ENCODE measurements around the gene ODC1. TPM values are rescaled to one million over a fixed set of nuclear protein-coding genes. Genes with fewer than 3 reads are reported as not detected.
A peak's percentile ranks its signal among the peaks of the same experiment; 100 is the strongest.
"Not testable (repeated sequence)": the region's sequence is repeated elsewhere in the genome, so short reads cannot be mapped to it uniquely, and the experiment has no call there.

The ODC1 gene
- polyA plus RNA-seq, 4 donors: 12.5 to 109 (median 65.5) TPM

GRCh38 chr2:10447300-10447894 lies 730 bp downstream of the ODC1 start:
- WGBS, 3 donors: 2 to 3% (median 3%) methylated on average over 31 to 32 of the region's 32 CpGs
- Histone ChIP-seq H3K27me3 (ENCODE audit: control insufficient read depth in 3 of 3, insufficient read depth in 3 of 3, low read length in 3 of 3) (no peaks in the 10 kb centered on the region), H3K27ac (ENCODE audit: low read depth in 1 of 3, low read length in 2 of 3) (peak overlapping the region; percentile 74 to 90 (median 88)), H3K36me3 (ENCODE audit: control insufficient read depth in 3 of 3, insufficient read depth in 2 of 3, low read depth in 1 of 3, low read length in 3 of 3) (peaks cover 4 to 21% (median 5%) of the 10 kb centered on the region in 3 donors), H3K4me3 (ENCODE audit: low read depth in 1 of 3, low read length in 3 of 3) (peak overlapping the region; percentile 50 to 82 (median 58)), H3K4me1 (ENCODE audit: control insufficient read depth in 3 of 3, insufficient read depth in 2 of 3, low read depth in 1 of 3, low read length in 2 of 3) (peaks cover 3 to 34% (median 3%) of the 10 kb centered on the region in 3 donors), H3K9me3 (ENCODE audit: control insufficient read depth in 2 of 2, insufficient read depth in 1 of 2, low read depth in 1 of 2, low read length in 1 of 2) (no peaks in the 10 kb centered on the region)
- no peak for FAIRE-seq
- peak in 1 of 2 donors; percentile 47 for DNase-seq

- 61 to 69% (median 64%) methylated on average over 6 of the region's 6 CpGs for WGBS, 3 donors
- H3K4me1 ChIP-seq (ENCODE audit: control insufficient read depth in 3 of 3, insufficient read depth in 2 of 3, low read depth in 1 of 3, low read length in 2 of 3): peaks cover 3 to 34% (median 3%) of the 10 kb centered on the region in 3 donors
Measured at GRCh38 chr2:10446631-10447030, 1.5 kb downstream of the ODC1 start.

GRCh38 chr2:10444463-10444862 lies 3.7 kb downstream of the ODC1 start:
- H3K4me3 ChIP-seq (ENCODE audit: low read depth in 1 of 3, low read length in 3 of 3): no peak overlapping the region
- peaks cover 13 to 44% (median 14%) of the 10 kb centered on the region in 3 donors for H3K36me3 ChIP-seq (ENCODE audit: control insufficient read depth in 3 of 3, insufficient read depth in 2 of 3, low read depth in 1 of 3, low read length in 3 of 3)
- whole genome bisulfite sequencing, 3 donors: 78 to 80% (median 78%) methylated on average over 5 of the region's 5 CpGs
- H3K9me3 ChIP-seq (ENCODE audit: control insufficient read depth in 2 of 2, insufficient read depth in 1 of 2, low read depth in 1 of 2, low read length in 1 of 2): no peaks in the 10 kb centered on the region
- no peak for DNase-seq
- no peak for FAIRE-seq
- peaks cover 3 to 23% (median 3%) of the 10 kb centered on the region in 3 donors for H3K4me1 ChIP-seq (ENCODE audit: control insufficient read depth in 3 of 3, insufficient read depth in 2 of 3, low read depth in 1 of 3, low read length in 2 of 3)
- H3K27ac ChIP-seq (ENCODE audit: low read depth in 1 of 3, low read length in 2 of 3): no peak overlapping the region
- no peaks in the 10 kb centered on the region for H3K27me3 ChIP-seq (ENCODE audit: control insufficient read depth in 3 of 3, insufficient read depth in 3 of 3, low read length in 3 of 3)

More at GRCh38 chr2:10446631-10447030, 1.5 kb downstream of the ODC1 start:
- Histone ChIP-seq H3K36me3 (ENCODE audit: control insufficient read depth in 3 of 3, insufficient read depth in 2 of 3, low read depth in 1 of 3, low read length in 3 of 3) (peaks cover 4 to 23% (median 8%) of the 10 kb centered on the region in 3 donors), H3K27ac (ENCODE audit: low read depth in 1 of 3, low read length in 2 of 3) (no peak overlapping the region), H3K4me3 (ENCODE audit: low read depth in 1 of 3, low read length in 3 of 3) (peak overlapping the region in 2 of 3 donors; percentile 18 to 58), H3K27me3 (ENCODE audit: control insufficient read depth in 3 of 3, insufficient read depth in 3 of 3, low read length in 3 of 3) (no peaks in the 10 kb centered on the region), H3K9me3 (ENCODE audit: control insufficient read depth in 2 of 2, insufficient read depth in 1 of 2, low read depth in 1 of 2, low read length in 1 of 2) (no peaks in the 10 kb centered on the region)
- DNase-seq (no peak), FAIRE-seq (no peak)

- H3K4me3 ChIP-seq (ENCODE audit: low read depth in 1 of 3, low read length in 3 of 3); H3K27ac ChIP-seq (ENCODE audit: low read depth in 1 of 3, low read length in 2 of 3); DNase-seq; H3K27me3 ChIP-seq (ENCODE audit: control insufficient read depth in 3 of 3, insufficient read depth in 3 of 3, low read length in 3 of 3); FAIRE-seq; H3K9me3 ChIP-seq (ENCODE audit: control insufficient read depth in 2 of 2, insufficient read depth in 1 of 2, low read depth in 1 of 2, low read length in 1 of 2): not testable (repeated sequence)
- peaks cover 3 to 18% (median 3%) of the 10 kb centered on the region in 3 donors for H3K4me1 ChIP-seq (ENCODE audit: control insufficient read depth in 3 of 3, insufficient read depth in 2 of 3, low read depth in 1 of 3, low read length in 2 of 3)
- 87 to 97% (median 93%) methylated on average over 2 of the region's 2 CpGs for WGBS, 3 donors
- peaks cover 13 to 56% (median 14%) of the 10 kb centered on the region in 3 donors for H3K36me3 ChIP-seq (ENCODE audit: control insufficient read depth in 3 of 3, insufficient read depth in 2 of 3, low read depth in 1 of 3, low read length in 3 of 3)
Measured at GRCh38 chr2:10442469-10443126, 5.5 kb downstream of the ODC1 start.

- Histone ChIP-seq H3K4me1 (ENCODE audit: control insufficient read depth in 3 of 3, insufficient read depth in 2 of 3, low read depth in 1 of 3, low read length in 2 of 3) (peaks cover 3 to 24% (median 3%) of the 10 kb centered on the region in 3 donors), H3K36me3 (ENCODE audit: control insufficient read depth in 3 of 3, insufficient read depth in 2 of 3, low read depth in 1 of 3, low read length in 3 of 3) (peaks cover 13 to 56% (median 14%) of the 10 kb centered on the region in 3 donors), H3K27ac (ENCODE audit: low read depth in 1 of 3, low read length in 2 of 3) (no peak overlapping the region), H3K4me3 (ENCODE audit: low read depth in 1 of 3, low read length in 3 of 3) (no peak overlapping the region), H3K27me3 (ENCODE audit: control insufficient read depth in 3 of 3, insufficient read depth in 3 of 3, low read length in 3 of 3) (no peaks in the 10 kb centered on the region), H3K9me3 (ENCODE audit: control insufficient read depth in 2 of 2, insufficient read depth in 1 of 2, low read depth in 1 of 2, low read length in 1 of 2) (no peaks in the 10 kb centered on the region)
- DNase-seq (no peak), FAIRE-seq (no peak)
- WGBS, 3 donors: 91 to 94% (median 92%) methylated on average over 8 of the region's 8 CpGs
Measured at GRCh38 chr2:10441948-10442347, 6.2 kb downstream of the ODC1 start.

- H3K9me3 ChIP-seq (ENCODE audit: control insufficient read depth in 2 of 2, insufficient read depth in 1 of 2, low read depth in 1 of 2, low read length in 1 of 2): no peaks in the 10 kb centered on the region
- peaks cover 0 to 27% (median 0%) of the 10 kb centered on the region in 3 donors for H3K4me1 ChIP-seq (ENCODE audit: control insufficient read depth in 3 of 3, insufficient read depth in 2 of 3, low read depth in 1 of 3, low read length in 2 of 3)
- no peak for DNase-seq
- peaks cover 13 to 68% (median 14%) of the 10 kb centered on the region in 3 donors for H3K36me3 ChIP-seq (ENCODE audit: control insufficient read depth in 3 of 3, insufficient read depth in 2 of 3, low read depth in 1 of 3, low read length in 3 of 3)
- FAIRE-seq: no peak
- 83 to 95% (median 92%) methylated on average over 6 of the region's 6 CpGs for WGBS, 3 donors
- no peak overlapping the region for H3K27ac ChIP-seq (ENCODE audit: low read depth in 1 of 3, low read length in 2 of 3)
- no peaks in the 10 kb centered on the region for H3K27me3 ChIP-seq (ENCODE audit: control insufficient read depth in 3 of 3, insufficient read depth in 3 of 3, low read length in 3 of 3)
- no peak overlapping the region for H3K4me3 ChIP-seq (ENCODE audit: low read depth in 1 of 3, low read length in 3 of 3)
Measured at GRCh38 chr2:10440736-10441135, 7.4 kb downstream of the ODC1 start.

GRCh38 chr2:10439971-10440370 lies 8.2 kb downstream of the ODC1 start:
- peaks cover 0 to 28% (median 0%) of the 10 kb centered on the region in 3 donors for H3K4me1 ChIP-seq (ENCODE audit: control insufficient read depth in 3 of 3, insufficient read depth in 2 of 3, low read depth in 1 of 3, low read length in 2 of 3)
- H3K27ac ChIP-seq (ENCODE audit: low read depth in 1 of 3, low read length in 2 of 3): no peak overlapping the region
- WGBS, 3 donors: 91 to 96% (median 95%) methylated on average over 8 of the region's 8 CpGs
- no peaks in the 10 kb centered on the region for H3K9me3 ChIP-seq (ENCODE audit: control insufficient read depth in 2 of 2, insufficient read depth in 1 of 2, low read depth in 1 of 2, low read length in 1 of 2)
- no peak for DNase-seq
- H3K4me3 ChIP-seq (ENCODE audit: low read depth in 1 of 3, low read length in 3 of 3): no peak overlapping the region
- H3K27me3 ChIP-seq (ENCODE audit: control insufficient read depth in 3 of 3, insufficient read depth in 3 of 3, low read length in 3 of 3): no peaks in the 10 kb centered on the region
- peaks cover 13 to 72% (median 14%) of the 10 kb centered on the region in 3 donors for H3K36me3 ChIP-seq (ENCODE audit: control insufficient read depth in 3 of 3, insufficient read depth in 2 of 3, low read depth in 1 of 3, low read length in 3 of 3)
- FAIRE-seq: no peak

- Histone ChIP-seq H3K4me3 (ENCODE audit: low read depth in 1 of 3, low read length in 3 of 3) (no peak overlapping the region), H3K27me3 (ENCODE audit: control insufficient read depth in 3 of 3, insufficient read depth in 3 of 3, low read length in 3 of 3) (no peaks in the 10 kb centered on the region), H3K9me3 (ENCODE audit: control insufficient read depth in 2 of 2, insufficient read depth in 1 of 2, low read depth in 1 of 2, low read length in 1 of 2) (no peaks in the 10 kb centered on the region), H3K36me3 (ENCODE audit: control insufficient read depth in 3 of 3, insufficient read depth in 2 of 3, low read depth in 1 of 3, low read length in 3 of 3) (peaks cover 11 to 67% (median 14%) of the 10 kb centered on the region in 3 donors), H3K27ac (ENCODE audit: low read depth in 1 of 3, low read length in 2 of 3) (no peak overlapping the region), H3K4me1 (ENCODE audit: control insufficient read depth in 3 of 3, insufficient read depth in 2 of 3, low read depth in 1 of 3, low read length in 2 of 3) (peaks cover 0 to 34% (median 0%) of the 10 kb centered on the region in 3 donors)
- WGBS, 3 donors: 81 to 83% (median 81%) methylated on average over 11 of the region's 11 CpGs
- FAIRE-seq (no peak), DNase-seq (no peak)
Measured at GRCh38 chr2:10439185-10439879, 8.8 kb downstream of the ODC1 start.

Data from small intestine (tissue), 7 donors.